ENCODE measurements around the gene GMDS.
"Not testable (repeated sequence)": the region's sequence is repeated elsewhere in the genome, so short reads cannot be mapped to it uniquely, and the experiment has no call there.

GMDS gene

DNA sequence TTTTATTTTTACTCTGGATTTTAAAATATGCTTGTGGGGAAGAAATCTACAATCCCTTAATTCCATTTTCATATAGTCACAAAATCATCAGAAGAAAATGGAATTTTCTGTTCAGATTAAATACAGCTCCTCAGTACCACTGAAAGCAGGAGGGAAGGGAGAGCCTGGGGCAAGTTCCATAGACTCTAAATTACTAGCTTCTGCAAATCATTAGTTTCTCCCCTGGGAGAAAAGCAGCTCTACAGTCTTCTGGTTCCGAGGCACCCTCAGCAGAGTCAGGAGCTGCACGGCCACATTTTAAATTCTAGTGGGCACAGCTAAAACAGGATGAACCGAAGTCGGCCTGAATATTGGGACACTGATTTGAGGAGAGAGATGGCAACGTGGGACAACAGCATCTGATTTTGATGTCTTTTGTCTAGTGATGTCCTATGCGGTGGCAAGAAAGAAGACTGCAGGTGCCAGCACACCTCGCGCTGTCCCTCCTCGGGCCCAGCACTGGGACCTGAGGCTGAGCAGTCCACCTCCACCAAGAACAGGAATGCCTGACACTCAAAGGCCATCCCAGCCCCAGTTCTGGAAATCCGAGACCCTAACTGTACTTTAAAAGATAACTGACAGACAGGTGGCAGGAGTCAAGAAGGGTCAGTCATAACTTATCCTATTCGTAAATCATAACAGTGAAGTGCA, 545.0 kb downstream of the GMDS start:
- DNase-seq: no peak

DNA sequence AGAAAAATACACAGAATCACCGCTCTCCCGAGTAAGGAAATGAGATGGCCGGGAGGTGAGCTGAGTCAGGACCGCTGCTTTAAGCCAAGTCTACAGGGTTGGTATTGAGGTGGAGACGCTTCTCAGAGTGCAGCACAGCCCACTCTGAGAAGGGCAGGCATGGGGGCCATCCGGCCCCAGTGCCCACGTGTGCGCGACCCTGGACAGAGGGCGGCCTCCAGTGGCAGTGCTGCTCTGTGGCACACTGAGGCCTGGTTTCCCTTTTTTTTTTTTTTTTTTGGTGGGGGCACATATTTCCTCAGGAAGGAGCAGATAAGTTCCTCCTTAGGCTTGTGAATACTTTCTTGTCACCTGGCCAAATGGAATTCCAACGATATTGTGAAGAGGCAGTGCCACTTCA, 546.9 kb downstream of the GMDS start:
- DNase-seq: no peak

DNA sequence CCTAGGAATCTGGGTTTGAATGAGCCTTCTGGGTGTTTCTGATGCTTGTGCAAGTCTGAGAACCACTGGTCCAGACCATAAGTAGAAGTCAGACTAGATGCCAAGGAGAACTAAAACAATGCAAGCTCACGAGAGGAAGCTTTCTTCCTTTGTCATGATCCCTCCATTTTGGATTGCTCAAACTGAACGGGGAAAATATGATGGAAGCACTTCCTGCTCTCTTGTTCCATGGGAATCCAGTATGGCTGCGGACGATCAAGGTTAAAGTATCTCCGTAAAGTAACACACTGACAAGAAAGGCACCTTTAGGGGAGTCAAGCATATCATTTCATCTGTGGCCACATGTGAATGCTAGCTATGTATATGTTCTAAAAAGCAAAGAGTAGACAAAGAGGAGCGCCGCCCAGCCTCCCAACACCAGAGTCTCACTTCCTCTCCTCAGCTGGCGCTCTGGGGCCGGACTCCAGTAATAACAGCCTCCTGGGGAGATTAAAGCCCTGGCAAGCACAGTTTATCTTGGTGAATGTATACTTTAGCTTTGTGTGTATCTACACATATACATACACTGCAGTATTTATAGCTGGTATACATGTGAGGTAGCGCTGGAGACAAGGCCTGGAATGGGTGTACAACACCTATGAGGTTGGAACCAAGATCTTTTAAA, 547.6 kb downstream of the GMDS start:
- no peak for DNase-seq

DNA sequence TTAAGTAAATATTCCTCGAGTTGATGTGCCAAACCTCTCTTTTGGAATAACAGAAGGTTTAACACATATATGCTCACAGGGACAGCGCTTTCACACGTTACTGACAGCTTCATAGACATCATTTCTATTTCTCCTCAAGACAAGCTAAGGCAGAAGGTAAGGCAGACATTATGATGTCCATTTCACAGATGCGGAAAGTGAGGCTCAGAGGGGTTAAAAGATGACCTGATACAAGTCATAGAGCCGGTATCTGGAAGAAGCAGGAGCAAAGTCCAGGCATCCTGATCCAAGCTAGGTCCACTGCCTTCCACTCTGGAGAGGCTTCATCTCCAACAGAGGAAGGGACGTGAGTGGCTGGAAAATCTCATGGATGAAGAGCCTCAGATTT, 548.9 kb downstream of the GMDS start:
- no peak for DNase-seq

DNA sequence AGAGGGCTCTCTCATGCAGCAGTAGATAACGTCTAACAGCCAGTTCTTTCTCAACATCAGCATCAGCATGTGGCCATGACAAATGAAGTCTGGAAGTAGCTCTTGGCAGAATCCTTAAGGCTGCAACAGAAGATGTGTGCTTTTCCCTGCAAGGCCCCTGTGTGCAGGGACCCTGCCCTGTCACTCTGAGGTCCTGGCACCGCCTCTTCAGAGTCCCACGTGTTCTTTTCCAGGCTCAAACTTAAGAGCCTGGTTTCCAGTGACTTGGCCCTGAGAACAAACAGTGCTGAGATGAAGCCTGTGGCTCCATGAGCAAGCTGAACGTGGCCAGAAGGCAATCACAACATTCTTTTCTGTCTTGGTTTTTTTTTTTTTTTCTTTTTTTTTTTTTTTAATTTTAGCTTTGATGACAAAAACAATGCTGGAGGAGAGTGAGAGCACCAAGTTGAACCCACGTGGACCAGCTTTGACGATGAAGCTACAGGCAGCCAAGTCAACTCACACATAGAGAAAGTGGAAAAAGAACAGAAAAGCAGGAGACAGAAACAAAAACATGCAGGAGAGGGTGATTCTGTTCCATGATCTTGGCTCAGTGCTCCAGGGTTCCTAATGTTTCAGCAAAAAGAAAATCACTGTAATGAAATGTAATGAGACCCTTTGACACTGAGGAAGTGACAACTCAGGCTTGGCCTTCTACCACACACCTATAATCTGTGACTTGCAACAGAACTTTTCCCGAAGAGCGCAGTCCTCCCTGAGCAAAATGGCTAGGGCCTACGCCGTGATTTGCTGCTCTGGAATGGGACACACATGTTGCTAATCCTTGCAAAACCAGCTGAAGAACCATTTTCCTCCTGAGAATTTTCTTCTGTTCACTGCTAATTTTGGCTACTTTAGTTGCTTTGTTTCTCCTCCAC, 549.6 kb downstream of the GMDS start:
- DNase-seq: no peak

DNA sequence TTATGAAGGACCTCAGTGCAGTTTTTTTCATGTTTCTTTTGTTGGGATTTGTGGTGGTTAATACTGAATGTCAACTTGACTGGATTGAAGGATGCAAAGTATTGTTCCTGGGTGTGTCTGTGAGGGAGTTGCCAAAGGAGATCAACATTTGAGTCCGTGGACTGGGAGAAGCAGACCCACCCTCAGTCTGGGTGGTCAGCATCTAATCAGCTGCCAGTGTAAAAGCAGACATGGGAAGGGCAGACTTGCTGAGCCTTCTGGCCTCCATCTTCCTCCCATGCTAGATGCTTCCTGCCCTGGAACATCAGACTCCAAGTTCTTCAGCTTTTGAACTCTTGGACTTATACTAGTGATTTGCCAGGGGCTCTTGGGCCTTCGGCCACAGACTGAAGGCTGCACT, 553.6 kb downstream of the GMDS start:
- not testable (repeated sequence) for DNase-seq

DNA sequence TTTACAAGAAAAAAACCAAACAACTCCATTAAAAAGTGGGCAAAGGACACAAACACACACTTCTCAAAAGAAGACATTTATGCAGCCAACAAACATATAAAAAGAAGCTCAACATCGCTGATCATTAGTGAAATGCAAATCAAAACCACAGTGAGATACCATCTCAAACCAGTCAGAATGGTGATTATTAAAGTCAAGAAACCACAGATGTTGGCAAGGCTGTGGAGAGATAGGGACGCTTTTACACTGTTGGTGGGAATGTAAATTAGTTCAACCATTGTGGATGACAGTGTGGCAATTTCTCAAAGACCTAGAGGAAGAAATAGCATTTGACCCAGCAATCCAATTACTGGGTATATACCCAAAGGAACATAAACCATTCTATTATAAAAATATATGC, 554.7 kb downstream of the GMDS start:
- not testable (repeated sequence) for DNase-seq

DNA sequence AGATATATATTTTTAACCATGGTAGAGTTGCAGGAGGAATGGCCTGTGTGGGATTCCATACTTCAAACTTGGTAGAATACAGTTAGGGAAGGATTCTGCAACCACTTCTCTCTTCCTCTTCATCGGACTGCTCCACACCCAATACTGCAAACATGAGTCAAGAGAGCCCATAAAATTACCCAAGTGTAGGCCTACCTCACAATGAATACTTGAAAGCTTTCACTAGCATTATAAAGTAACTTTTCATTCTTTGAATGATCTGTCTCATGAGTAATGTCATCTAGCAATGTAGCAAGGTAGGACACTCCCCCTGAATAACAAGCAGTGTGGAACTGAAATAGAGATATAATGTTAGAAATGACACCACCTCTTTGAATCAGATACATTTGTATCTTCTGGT, 556.3 kb downstream of the GMDS start:
- DNase-seq: no peak

DNA sequence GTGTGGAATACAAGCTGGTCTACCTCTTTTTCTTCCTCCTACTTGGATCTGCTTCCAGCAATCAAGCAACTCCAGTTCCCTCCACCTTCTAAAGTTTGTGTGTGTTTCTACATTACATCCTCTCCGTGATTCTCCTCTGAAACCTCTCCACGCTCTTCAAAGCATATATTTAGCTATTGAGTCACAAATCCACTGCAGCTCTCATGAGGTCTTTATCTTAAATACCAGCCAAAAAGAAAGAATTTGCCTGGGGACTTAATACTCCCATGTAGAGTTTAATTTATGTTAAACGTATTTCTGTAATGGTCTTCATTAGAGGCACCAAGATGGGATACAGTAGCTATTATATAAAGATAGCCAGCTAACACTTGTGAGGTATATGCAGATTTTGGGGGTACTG, 557.0 kb downstream of the GMDS start:
- no peak for DNase-seq

DNA sequence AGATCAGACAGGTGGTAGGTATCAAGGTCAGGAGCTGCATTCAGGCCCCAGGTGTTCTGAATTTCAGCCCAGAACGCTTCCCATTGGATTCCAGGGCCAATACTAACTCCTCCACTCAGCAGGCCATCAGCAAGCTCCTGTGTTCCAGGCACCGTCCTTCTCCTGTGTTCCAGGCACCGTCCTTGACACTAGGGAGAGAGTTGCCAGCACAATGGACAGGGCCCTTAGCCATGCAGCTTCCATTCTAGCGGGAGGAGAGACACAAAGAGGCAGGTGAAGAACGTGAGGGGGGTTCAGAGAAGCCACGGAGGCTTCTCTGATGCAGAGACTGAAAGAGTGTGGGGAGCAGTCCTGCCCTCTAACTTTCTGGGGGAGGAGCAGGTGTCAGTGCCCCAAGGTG, 558.0 kb downstream of the GMDS start:
- no peak for DNase-seq

DNA sequence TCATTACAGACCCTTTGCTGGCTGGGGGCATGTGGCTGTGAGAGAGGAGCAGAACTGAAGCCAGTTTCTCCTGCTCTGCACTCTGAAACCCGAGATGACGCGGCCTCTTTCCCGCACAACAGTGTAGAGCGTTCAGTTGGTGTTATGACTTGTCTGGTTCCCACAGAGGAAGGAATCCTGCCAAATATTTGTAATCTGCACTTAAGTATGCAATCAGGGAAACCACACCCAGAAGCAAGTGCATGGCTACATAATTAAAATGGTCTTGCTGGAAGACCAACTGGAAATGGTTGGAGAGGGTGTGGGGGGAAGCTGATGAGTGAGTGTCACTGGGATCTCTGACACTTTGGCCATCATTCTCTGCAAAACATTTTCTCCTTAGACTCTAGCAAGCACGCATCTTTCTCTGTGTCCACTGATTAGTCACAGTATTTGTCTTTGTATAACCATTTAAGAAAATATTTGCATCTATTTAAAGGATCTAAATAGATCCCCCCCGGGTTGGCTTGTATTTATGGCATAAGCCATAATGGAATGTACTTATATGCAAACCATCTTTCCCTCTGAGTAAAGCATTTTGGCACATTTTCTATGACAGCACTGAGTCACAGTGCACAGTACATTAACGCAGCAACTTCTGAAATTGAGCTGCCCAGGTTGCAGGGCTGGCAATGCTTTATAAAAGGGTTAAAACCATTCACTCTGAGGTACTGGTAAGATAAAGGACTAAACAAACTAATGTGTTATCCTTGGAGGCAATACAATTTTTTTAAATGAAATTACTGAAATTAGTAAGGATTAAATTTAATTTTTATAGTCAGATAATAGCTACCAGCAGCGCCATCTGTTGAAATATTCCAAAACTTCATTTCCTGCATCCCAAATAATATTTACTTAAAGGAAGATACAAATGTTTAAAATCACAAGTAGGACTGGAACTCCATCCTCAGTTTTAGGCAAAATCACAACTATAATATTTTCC, 559.0 kb downstream of the GMDS start:
- no peak for DNase-seq

DNA sequence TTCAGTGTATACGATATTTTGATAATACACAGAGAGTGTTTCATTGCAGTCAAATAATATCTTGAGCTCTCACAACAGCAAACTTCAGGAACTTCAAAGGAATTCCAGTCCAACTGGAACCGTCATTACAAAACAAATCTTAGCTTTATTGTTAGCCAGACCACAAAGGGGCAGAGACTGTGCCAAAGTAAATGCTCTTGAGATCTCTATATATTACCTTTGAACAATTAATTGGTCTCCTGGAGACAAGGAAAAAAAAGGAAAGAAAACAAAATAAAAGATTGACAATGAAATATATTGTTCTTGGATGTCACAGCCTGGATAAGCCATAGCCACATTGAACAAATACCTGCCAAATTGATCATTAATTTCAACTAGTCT, 565.7 kb downstream of the GMDS start:
- no peak for DNase-seq

DNA sequence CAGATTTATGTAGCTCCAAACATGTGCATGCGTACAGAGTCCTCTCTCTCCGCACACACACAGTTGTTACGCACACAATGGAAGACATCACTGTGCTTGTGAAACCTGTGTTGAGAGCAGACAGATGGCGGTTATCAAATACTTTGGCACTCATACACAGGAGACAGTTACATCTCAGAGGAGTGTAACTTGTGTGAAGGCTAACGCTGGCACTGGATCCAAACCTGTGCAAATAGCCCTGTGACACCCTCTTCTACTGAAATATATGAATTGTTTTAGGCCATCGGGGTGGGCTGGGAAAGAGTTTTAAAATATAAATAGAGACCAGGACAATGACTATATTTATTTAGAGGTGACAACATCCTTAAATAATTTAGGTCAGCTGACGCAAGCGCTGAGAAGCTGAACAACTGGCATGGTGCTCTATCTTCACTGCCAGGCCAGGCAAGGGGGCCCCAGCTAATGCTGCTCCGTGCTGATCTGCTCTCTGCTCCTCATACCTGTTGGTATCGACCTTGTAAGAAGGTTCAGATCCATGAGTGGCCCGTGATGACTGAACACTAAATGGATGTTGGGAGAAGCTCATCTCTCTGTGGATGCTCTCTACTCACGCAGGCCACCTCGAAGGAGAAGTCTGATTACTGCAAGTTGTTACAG, 566.2 kb downstream of the GMDS start:
- no peak for DNase-seq

DNA sequence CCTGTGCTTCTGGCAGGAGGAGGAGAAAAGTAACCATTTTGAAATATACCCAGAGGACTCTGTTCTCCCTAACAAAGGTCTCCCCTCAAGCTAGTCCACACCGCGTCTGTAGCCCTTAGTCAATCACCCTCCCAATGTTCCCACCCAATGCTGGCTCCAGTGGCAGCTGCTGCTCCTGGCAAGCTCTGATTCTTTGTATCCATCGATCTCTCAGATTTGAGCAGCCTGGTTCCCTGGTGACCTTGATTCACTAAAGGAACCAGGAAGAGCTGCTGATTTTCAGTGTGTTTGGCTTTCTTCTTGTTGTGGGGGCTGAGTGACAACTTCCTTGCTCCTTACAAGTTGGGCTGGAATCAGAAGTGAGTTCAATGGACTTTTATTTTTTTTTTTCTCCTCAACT, 567.2 kb downstream of the GMDS start:
- no peak for DNase-seq

DNA sequence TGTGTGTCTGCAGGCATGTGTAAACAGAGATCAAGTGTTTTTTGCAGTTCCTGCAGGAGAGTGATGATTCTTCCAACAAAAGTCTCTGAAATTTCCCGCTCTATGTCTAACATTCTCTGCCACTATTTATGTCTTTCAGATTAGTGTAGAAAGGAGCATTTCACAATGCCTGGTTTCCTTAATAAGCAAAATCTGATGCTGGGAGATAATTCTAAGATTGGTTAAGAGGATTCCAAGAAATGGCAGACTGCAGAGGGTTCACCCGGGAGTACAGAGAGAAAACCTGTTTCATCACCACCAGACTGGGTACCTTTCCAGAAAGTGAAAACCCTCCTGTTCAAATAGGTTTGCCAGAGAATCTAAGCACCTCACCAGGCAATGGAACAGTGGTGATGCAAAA, 573.0 kb downstream of the GMDS start:
- DNase-seq: no peak

DNA sequence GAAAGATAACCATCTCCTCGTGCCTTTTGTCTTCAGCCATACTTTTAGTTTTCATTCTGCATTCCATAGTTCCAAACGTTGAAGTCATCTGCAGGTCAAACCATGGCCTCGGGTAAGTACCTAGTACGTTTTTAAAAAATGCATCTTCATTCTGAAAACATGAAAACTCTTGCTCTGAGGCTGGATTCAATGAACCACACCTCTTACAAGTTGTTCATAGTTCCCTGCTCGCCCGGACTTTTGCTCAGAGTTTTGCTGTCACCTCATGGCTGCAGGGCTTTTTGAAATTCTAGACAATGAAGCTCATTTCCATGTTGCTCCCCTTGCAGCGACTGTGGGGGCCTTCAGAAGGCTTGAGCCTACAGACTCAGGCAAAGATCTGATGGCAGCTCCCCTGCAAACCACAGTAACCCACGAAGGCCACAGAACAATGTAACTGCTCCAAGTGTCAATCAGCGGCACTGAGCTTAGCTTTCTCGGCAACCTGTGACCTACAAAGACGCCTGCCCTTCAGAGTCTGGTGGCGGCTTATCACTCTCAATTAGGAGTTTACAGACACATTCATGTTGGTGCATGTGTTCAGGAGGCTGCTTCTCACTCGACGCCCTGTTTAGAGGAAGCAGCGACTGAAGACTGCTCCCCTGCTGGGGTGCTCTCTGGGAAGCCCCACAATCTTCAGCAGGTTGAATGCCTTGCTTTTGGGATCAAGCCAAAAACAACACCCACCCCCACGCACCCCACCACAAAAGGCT, 574.5 kb downstream of the GMDS start:
- DNase-seq: no peak

DNA sequence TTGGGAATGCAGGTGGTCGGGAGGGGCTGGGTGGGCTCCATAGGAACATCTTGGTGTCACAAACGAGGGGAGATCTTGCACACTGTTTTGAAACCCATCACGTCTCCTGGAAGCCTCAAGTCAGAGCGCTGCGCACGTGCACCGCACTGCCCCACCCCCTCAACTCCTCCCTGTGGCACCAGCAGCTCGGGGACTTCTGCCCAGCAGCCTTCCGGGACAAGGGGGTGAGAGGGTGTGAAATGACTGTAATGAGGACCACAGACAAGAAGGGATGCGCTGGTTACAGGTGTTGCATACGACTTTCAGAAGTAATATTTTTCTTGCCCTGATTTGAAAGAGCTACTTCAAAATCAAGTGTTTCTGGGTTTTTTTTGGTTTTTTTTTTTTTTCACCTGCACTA, 575.4 kb downstream of the GMDS start:
- DNase-seq: no peak

DNA sequence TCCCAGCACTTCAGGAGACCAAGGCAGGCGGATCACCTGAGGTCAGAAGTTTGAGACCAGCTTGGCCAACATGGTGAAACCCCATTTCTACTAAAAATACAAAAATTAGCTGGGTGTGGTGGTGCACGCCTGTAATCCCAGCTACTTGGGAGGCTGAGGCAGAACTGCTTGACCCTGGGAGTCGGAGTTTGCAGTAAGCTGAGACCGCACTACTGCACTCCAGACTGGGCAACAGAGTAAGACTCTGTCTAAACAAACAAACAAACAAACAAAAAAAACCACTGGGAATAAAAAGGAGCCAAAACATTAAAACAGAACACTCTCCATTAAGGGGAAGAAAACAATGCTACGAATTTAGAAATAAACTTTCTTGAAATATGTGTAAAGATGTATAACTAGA, 576.9 kb downstream of the GMDS start:
- not testable (repeated sequence) for DNase-seq

DNA sequence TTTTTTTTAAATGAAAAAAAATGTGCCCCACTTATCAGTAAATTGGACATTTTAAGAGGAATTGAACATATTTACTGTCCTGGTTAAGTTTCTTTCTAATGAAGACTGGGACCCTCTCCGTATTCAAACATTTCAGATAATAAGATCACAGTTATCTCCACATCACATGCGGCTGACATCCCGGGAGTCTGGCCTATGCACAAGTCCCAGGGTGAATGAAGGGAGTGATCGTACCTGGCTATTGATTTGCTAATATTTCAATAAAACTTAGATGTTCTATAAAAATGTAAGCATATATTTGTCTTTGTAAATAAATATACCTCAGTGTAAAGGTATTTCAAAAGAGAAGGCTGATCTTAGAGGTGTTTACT, 577.6 kb downstream of the GMDS start:
- no peak for DNase-seq

DNA sequence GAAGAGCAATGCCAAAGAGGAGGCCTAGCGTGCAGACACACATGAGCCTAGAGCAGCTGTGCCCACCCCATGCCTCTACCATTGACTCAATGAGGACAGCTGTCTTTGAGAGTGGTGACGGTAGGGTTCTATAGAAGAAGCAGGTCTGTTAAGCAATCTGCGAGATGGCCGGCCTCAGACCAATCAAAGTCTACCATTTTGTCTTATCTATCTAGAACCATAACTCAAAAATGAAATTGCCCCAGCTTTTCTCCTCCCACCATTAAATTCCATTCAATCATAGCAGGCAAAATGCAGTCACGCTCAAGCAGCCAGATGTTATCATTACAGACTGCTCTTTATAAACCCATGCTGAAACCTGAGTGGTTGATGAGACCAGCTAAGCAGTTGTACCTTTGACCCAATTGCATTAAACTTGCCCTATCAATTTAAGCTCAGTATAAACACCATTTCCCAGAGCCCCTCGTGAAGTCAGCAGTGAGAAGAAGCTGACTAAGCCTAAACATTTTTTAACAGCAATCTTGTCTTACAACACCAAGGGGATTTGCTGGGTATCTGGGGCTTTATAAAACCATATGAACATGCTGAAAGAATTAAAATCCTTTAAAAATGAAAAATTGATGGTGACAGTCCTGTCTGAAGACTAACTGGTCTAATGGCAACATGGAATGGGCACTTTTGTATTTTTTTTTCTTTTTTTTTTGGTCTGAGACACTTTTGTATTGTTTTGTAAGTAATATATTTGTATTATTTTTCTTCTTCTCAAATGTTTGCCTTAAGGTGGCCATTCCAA, 578.2 kb downstream of the GMDS start:
- no peak for DNase-seq

DNA sequence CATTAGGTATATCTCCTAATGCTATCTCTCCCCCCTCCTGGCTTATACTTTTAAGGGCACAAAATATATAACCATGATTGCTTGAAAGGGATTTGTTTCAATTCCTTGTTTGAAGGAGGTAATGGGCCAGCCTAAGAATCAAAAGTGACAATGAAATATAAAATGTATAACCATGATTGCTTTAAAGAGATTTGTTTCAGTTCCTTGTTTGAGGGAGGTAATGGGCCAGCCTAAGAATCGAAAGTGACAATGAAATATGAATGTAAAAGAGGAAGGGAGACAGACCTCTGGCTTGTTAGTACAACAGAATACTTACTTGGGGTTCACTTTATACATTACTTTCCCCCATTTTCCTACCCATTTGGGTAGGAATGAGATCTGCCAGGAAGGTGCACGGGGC, 580.2 kb downstream of the GMDS start:
- DNase-seq: no peak
